GM13977 (cell line): ENCODE data around the gene ZSWIM7.

Experiments used
- DNase-seq: peaks from one replicate; pipeline ENCODE4 v3.0.0; 2012; ENCODE audit warnings: low spot score
- in situ Hi-C: fragments of 300-500 bp; cut with MboI; formaldehyde crosslinking; loops from one replicate; pipeline ENCODE4 v1.12.0; 2022; ENCODE audit warnings: low sequenced_read_pairs, low pct_unique_long_range_greater_than_20kb, mixed read lengths, inconsistent platforms; ENCODE audit not compliant: unreplicated experiment
- TF ChIP-seq, protein P1 (sequence below): IDR thresholded peaks from 2 replicates; pipeline ENCODE4 v1.5.1; 2012; ENCODE audit warnings: mild to moderate bottlenecking, control low read depth; ENCODE audit not compliant: insufficient read depth; ENCODE audit errors: extremely low read depth, missing control alignments

Gene ZSWIM7

DNA sequence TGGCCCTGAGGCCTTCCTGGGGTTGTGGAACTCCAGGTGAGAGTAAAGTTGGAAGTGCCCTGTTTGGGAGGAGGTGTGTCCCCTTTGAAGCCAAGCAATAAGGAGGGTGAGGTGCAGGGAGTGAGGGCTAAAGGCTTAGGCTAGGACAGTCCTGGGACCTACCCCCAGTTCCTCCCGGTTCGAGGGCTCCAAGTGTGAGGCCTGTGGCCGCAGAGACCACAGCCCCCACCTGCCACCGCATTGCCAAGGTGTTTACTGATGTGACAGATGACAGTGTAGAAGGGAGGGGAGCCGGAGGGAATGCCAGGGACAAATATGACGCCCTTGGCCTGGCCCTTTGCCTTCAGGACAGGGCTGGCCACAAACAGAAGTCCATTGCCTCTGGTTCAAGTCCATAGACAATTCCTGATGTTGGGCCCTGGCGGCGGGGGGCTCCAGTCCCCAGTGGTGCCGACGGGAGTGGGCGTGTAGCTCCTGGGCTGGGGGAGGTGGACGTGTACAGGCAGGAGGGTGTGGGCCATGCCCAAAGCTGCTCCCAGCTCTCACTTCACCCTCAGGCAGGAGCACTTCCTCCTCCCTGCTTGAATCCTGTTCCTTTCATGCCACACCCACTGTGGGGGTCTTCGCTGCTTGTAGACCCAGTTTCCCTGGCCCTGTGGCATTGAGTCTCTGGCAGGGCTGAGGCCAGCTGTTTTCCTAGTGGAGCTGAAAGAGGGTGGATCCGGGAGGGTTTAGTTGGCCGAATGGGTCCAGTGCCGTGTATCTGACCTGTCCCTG is 51.3 kb downstream of the ZSWIM7 start:
- TF ChIP-seq, protein P1, sequence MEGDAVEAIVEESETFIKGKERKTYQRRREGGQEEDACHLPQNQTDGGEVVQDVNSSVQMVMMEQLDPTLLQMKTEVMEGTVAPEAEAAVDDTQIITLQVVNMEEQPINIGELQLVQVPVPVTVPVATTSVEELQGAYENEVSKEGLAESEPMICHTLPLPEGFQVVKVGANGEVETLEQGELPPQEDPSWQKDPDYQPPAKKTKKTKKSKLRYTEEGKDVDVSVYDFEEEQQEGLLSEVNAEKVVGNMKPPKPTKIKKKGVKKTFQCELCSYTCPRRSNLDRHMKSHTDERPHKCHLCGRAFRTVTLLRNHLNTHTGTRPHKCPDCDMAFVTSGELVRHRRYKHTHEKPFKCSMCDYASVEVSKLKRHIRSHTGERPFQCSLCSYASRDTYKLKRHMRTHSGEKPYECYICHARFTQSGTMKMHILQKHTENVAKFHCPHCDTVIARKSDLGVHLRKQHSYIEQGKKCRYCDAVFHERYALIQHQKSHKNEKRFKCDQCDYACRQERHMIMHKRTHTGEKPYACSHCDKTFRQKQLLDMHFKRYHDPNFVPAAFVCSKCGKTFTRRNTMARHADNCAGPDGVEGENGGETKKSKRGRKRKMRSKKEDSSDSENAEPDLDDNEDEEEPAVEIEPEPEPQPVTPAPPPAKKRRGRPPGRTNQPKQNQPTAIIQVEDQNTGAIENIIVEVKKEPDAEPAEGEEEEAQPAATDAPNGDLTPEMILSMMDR, result no peak
- DNase-seq, result no peak
- in situ Hi-C loops, result no loop called here

DNA sequence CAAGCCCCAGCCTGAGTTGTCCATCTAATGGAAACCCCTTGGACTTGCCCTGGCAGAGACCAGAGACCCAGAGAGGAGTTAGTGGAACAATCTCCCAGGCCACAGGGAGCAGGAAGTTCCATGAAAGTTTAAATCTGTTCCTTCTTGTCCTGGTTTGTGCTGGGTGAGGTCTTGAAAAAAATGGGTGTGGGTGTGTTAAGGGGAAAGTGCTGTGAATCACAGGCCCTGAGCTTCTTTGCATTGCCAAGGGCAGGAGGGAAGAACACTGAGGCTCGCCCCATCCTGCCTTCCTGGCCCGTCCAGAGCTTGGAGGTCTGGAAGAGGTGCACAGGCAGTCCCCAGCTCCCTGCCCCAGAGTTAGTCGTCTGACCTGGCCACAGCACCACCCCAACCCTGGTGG is 52.2 kb downstream of the ZSWIM7 start:
- TF ChIP-seq, protein P1, result no peak
- in situ Hi-C loops, result no loop called here
- DNase-seq, result no peak

DNA sequence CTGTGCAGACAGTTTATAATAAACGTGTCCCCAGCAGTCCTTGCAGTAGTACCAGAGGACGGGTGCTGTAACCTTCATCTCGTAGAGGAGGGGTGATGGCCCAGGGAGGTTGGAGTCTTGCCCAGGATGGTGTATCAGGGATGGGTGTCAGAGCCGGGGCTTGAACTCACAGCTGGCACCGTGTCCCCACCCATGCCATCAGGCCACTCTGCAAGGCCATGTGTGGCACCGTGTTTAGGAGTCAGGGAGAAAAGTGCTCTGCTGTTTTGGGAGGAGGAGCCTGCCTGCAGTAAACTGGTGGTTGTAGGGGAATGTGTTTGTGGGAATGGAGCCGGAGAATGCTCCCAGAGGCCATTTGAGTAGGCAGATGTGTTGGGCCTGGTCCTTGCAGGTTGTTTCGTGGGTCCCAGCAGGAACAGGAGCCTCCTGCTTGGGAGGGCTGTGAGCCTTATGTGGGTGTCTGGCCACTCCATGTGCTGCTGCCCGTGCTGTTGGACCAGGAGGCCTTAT is 52.8 kb downstream of the ZSWIM7 start:
- TF ChIP-seq, protein P1, result no peak
- DNase-seq, result no peak
- in situ Hi-C loops, result no loop called here

DNA sequence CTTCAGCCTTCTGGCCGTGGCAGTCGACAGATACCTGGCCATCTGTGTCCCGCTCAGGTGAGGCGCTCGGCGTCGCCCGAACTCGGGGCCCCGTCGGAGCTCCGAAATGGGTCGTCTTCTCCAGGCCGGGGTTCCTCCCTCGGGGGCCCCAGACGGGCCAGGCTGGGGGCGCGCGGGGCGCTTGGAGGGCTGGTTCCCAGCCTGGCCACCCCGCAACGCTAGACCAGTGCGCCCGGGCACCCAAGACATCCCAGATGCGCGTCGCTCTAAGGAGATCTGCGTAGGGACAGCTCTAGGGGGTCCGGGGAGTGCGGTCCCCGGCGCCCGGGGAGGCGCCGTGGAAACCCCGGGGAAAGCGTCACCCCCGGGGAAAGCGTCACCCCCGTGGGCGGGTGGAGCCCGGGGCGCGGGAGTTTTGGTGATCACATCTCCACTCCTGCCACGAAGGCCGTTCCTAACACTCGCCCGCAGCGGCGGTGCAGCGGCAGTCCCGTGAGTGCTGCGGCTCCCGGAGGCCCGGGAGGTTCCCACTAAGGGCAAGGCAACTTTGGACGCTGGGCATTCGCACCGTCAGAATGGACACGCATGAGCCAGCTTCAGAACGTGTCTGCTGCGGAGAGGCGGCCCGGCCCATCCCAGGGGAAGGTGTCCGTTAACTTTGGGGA is 53.8 kb downstream of the ZSWIM7 start:
- TF ChIP-seq, protein P1, result no peak
- DNase-seq, result no peak
- in situ Hi-C loops, result no loop called here

DNA sequence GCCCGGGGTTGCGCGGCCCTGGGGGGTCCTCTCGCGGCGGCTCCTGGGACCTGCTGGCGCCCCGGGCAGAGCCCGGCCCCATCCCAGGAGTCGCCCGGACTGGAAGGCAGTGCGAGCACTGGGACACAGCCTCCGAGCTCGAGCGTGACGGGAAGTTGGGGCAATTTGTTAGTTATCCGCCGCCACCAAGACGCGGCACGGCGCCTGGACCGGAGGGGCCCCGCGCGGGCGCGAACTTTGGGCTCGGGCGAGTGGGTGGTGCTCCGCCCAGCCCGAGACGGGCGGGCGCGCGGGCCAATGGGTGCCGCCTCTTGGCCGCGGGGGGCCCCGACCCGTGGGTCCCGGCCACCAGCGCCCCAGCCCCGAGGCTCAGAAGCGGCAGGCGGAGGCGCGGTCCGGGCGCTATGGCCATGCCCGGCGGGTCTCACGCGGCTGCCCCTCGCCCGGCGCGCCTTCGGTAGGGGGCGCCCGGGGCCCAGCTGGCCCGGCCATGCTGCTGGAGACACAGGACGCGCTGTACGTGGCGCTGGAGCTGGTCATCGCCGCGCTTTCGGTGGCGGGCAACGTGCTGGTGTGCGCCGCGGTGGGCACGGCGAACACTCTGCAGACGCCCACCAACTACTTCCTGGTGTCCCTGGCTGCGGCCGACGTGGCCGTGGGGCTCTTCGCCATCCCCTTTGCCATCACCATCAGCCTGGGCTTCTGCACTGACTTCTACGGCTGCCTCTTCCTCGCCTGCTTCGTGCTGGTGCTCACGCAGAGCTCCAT is 54.6 kb downstream of the ZSWIM7 start, which contains the start of gene ADORA2B:
TSS of gene ADORA2B (plus strand) at position 372 of the 768 bp plus-strand sequence. CDS start at position 491, 119 bp downstream.
- DNase-seq, result peak; percentile 87
- TF ChIP-seq, protein P1, result peak; percentile 67
- in situ Hi-C loops, result no loop called here
